MCF 10A (cell line): ENCODE results near the gene HOXD10. TPM values are rescaled to one million over a fixed set of nuclear protein-coding genes. Genes with fewer than 3 reads are reported as not detected.

Source experiments
- BruUV-seq: library from RNA; stranded (reverse); fragments of 400-500 nt; replicated peaks from 2 replicates; lab custom pipeline; 2021; lab: Mats Ljungman, UMichigan
- CTCF ChIA-PET: fragments of 300-600 bp; sonication (Branson Sonifier 250); formaldehyde crosslinking; extraction: SDS; loops from one replicate; lab custom pipeline; 2021; ENCODE audit warnings: antibody characterized with exemption, inconsistent platforms; lab: Yijun Ruan, JAX
- POLR2A ChIA-PET: fragments of 300-600, 350-650 bp; sonication (Branson Sonifier 250); formaldehyde crosslinking; extraction: SDS; loops from one replicate; lab custom pipeline; 2020; ENCODE audit warnings: antibody characterized with exemption, inconsistent platforms; lab: Yijun Ruan, JAX
- DNase-seq: peaks from one replicate; pipeline ENCODE4 v3.0.0-alpha.2; 2018; ENCODE audit not compliant: unreplicated experiment
- H3K27ac Mint-ChIP-seq: one replicate; pipeline ENCODE4 v1.8.0; 2022; ENCODE audit warnings: mild to moderate bottlenecking, low read depth, mixed read lengths; ENCODE audit not compliant: unreplicated experiment
- H3K27me3 Mint-ChIP-seq: one replicate; pipeline ENCODE4 v1.8.0; 2022; ENCODE audit warnings: mixed read lengths; ENCODE audit not compliant: insufficient read depth, unreplicated experiment
- H3K36me3 Mint-ChIP-seq: one replicate; pipeline ENCODE4 v1.8.0; 2022; ENCODE audit warnings: mild to moderate bottlenecking, moderate library complexity, mixed read lengths; ENCODE audit not compliant: insufficient read depth, unreplicated experiment
- H3K4me1 Mint-ChIP-seq: one replicate; pipeline ENCODE4 v1.8.0; 2022; ENCODE audit warnings: mixed read lengths; ENCODE audit not compliant: insufficient read depth, unreplicated experiment
- H3K4me3 Mint-ChIP-seq: one replicate; pipeline ENCODE4 v1.8.0; 2022; ENCODE audit warnings: mild to moderate bottlenecking, moderate library complexity, mixed read lengths; ENCODE audit not compliant: unreplicated experiment
- H3K9me3 Mint-ChIP-seq: one replicate; pipeline ENCODE4 v1.8.0; 2022; ENCODE audit warnings: mixed read lengths; ENCODE audit not compliant: unreplicated experiment
- CTCF ChIP-seq: fragments of 200-600 bp; IDR thresholded peaks from one replicate; pipeline ENCODE4 v1.8.0; 2022; ENCODE audit warnings: antibody characterized with exemption, mild to moderate bottlenecking; ENCODE audit not compliant: unreplicated experiment
- intact Hi-C: fragments of 100-400 bp; cut with micrococcal nuclease; formaldehyde crosslinking; loops from 2 replicates; pipeline ENCODE4 v1.14.1; 2022
- total RNA-seq: library from RNA; stranded (reverse); gene quantifications from 2 replicates; pipeline ENCODE4 v1.2.3, GENCODE V29; 2022

The HOXD10 gene
- total RNA-seq, 1 experiment from 2014 or later: not detected

- Mint-ChIP-seq H3K36me3 (no peaks in the 10 kb centered on the region), H3K27ac (no peak overlapping the region), H3K9me3 (no peaks in the 10 kb centered on the region), H3K4me3 (no peak overlapping the region), H3K27me3 (peaks cover 75% of the 10 kb centered on the region), H3K4me1 (peaks cover 15% of the 10 kb centered on the region)
- intact Hi-C loops: no loop called here
- no peak for TF ChIP-seq CTCF
- POLR2A ChIA-PET: interaction anchor here (1.0 kb wide), 1 partner anchor 829 kb away, joined by 3 read pairs; no protein-coding TSS in a partner anchor
- CTCF ChIA-PET: interaction anchor here (0.6 to 1.4 kb wide), 7 partner anchors 8 to 1427 kb away, joined by 3 to 4 read pairs (median 3); no protein-coding TSS in a partner anchor
- no peak for DNase-seq
- BruUV-seq: no TSS peak
Observed at GRCh38 chr2:176093145-176093897, 23.3 kb upstream of the HOXD10 start.

GRCh38 chr2:176093898-176094249 lies 22.7 kb upstream of the HOXD10 start:
- no peak for DNase-seq
- Mint-ChIP-seq H3K9me3 (no peaks in the 10 kb centered on the region), H3K4me3 (no peak overlapping the region), H3K27me3 (peaks cover 75% of the 10 kb centered on the region), H3K4me1 (peaks cover 13% of the 10 kb centered on the region), H3K36me3 (no peaks in the 10 kb centered on the region), H3K27ac (no peak overlapping the region)
- POLR2A ChIA-PET: interaction anchor here (1.0 kb wide), 1 partner anchor 829 kb away, joined by 3 read pairs; no protein-coding TSS in a partner anchor
- no peak for TF ChIP-seq CTCF
- CTCF ChIA-PET: interaction anchor here (0.6 to 4.6 kb wide), 9 partner anchors 8 to 1428 kb away, joined by 3 to 38 read pairs (median 3); no protein-coding TSS in a partner anchor
- no TSS peak for BruUV-seq
- intact Hi-C loops: no loop called here

- no peak for DNase-seq
- intact Hi-C loops: no loop called here
- no TSS peak for BruUV-seq
- ChIA-PET POLR2A (interaction anchor here (1.0 kb wide), 1 partner anchor 830 kb away, joined by 3 read pairs; no protein-coding TSS in a partner anchor), CTCF (interaction anchor here (0.7 to 4.6 kb wide), 9 partner anchors 9 to 1122 kb away, joined by 3 to 38 read pairs (median 3); no protein-coding TSS in a partner anchor)
- Mint-ChIP-seq H3K27me3 (peaks cover 75% of the 10 kb centered on the region), H3K36me3 (no peaks in the 10 kb centered on the region), H3K9me3 (no peaks in the 10 kb centered on the region), H3K27ac (no peak overlapping the region), H3K4me3 (no peak overlapping the region), H3K4me1 (peaks cover 13% of the 10 kb centered on the region)
- TF ChIP-seq CTCF: no peak
Observed at GRCh38 chr2:176094349-176094748, 22.2 kb upstream of the HOXD10 start.

- peaks cover 65% of the 10 kb centered on the region for H3K27me3 Mint-ChIP-seq
- intact Hi-C loops: loop anchor here (5.0 kb wide), 2 partner anchors 1063 to 1393 kb away; no protein-coding TSS in a partner anchor
- H3K36me3 Mint-ChIP-seq: no peaks in the 10 kb centered on the region
- no peaks in the 10 kb centered on the region for H3K9me3 Mint-ChIP-seq
- ChIA-PET POLR2A (interaction anchor here (0.8 to 1.5 kb wide), 3 partner anchors 789 to 1097 kb away, joined by 3 to 5 read pairs (median 3); partner anchors contain the start of gene ATF2), CTCF (interaction anchor here (0.6 to 4.6 kb wide), 10 partner anchors 7 to 1397 kb away, joined by 3 to 38 read pairs (median 4); no protein-coding TSS in a partner anchor)
- no peak overlapping the region for H3K27ac Mint-ChIP-seq
- BruUV-seq: no TSS peak
- TF ChIP-seq CTCF: no peak
- no peak for DNase-seq
- no peak overlapping the region for H3K4me3 Mint-ChIP-seq
- H3K4me1 Mint-ChIP-seq: peaks cover 13% of the 10 kb centered on the region
Observed at GRCh38 chr2:176095421-176095820, 21.2 kb upstream of the HOXD10 start.
